MM.1S (cell line): Measurements from ENCODE around the gene PHAF1.

Experiments used
- CTCF ChIP-seq: fragments of 300-600 bp; sonication (generic); IDR thresholded peaks from 2 replicates; pipeline ENCODE4 v1.5.1; 2016; ENCODE audit warnings: antibody characterized with exemption, low read length, mixed read lengths
- EZH2phosphoT487 ChIP-seq: fragments of 300-600 bp; sonication (generic); IDR thresholded peaks from 2 replicates; pipeline ENCODE4 v1.6.1; 2018; ENCODE audit warnings: antibody characterized with exemption, low read length

GRCh38 chr16:67195676-67196075, 85.9 kb downstream of the PHAF1 start:
- TF ChIP-seq CTCF: no peak
- no peak for TF ChIP-seq EZH2phosphoT487
